ENCODE data around the gene IKZF1.

The IKZF1 gene

DNA sequence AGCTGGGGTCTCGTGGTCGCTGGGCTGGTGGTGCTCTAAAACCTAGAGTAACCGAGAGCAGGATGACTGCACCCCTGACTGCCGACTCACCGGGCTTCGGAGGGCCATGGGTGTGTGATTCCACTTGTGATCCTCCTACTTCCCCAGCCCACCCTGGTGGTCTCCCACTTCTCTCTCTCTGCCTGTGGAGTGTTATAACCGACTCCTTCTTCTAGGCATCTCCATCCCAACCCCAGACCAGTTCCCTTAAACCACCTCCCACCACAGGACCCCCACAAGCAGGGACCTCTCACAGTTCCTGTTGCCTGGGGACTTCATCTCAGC is 52.4 kb downstream of the IKZF1 start:
- DNase-seq = no peak

DNA sequence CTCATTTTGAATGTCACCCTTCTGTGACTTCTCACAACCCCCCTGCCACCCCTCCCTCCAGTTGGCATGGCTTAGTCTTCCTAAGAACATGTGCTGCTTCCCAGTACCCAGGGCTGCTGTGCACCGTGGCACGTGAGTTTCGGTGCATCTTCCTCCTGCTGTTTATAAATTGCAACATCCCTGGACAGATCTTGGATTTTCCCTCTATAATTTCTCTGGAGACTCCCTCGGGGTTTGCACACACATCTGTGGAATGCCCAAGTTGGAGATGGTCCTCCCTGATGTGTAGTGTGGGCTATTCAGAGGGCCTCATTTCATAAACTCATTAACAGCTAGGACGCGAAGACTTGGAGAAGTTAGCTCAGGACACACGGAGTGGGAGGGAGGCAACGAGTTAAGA is 52.9 kb downstream of the IKZF1 start:
- no peak for DNase-seq

DNA sequence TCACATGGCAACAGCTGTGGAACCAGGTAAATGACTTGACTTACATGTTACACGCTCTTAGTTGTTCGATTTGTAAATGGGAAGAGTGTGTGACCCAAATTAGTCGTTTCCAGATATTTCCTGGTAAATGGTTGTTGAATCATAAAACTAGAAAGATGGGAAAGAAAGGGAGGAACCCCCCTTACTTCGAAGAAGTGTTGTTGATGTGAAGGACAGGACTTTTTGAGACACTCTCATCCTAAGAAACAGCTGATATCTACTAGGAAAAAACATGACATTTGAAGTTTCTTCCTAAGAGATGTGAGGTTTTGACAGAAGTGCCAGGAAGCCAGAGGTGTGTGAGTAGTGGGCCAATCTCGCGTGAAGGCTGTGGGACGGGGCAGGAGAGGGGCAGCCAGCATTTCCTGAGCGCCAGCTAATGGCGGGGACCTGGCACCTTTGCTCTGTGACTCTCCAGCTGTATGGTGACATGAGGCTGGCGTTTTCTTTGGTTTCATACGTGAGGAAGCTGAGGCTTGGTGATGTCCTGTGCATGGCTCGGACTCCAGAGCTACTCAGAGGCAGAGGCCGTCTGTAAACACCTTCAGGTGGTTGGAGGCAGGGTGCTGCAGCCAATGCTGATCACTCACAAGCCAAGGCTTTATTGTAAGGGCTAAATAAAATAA is 53.7 kb downstream of the IKZF1 start:
- DNase-seq = no peak

GRCh38 chr7:50358779-50359178 is 54.3 kb downstream of the IKZF1 start:
- DNase-seq = no peak

GRCh38 chr7:50359258-50359994 is 54.9 kb downstream of the IKZF1 start:
- DNase-seq = no peak

GRCh38 chr7:50359995-50360925 is 55.7 kb downstream of the IKZF1 start:
- peak; percentile 37 to 65 (median 48) for DNase-seq

- no peak for DNase-seq
Observed at GRCh38 chr7:50362142-50362541, 57.6 kb downstream of the IKZF1 start.

DNA sequence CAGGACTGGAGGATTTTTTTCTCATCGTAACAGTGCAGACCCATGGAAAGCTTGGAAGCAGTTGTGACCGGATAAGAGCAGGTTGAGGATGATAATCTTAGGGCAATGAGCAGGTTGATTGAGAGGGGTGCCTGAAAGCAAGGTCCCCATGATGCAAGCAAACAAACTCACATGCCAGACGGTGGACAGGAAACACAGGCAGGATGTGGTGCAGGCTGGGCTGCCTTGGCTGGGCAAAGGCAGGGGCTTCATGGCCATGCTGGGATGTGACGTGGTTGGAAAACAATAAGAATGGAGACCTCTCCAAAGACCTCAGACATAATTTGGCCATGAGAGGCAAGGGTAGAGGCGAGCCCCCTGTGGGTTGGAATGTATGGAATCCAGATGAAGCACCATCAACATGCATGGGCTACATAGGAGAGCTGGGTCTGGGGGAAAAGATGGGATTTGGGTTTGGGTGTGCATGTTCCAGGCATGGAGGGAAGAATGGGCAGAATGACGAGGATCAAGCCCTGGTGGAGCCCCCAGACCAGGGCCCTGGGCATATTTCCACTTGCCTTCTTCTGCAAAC is 58.3 kb downstream of the IKZF1 start:
- DNase-seq = peak in 2 of 4 experiments; percentile 10 to 28

GRCh38 chr7:50363327-50364060 is 59.0 kb downstream of the IKZF1 start:
- DNase-seq = no peak

DNA sequence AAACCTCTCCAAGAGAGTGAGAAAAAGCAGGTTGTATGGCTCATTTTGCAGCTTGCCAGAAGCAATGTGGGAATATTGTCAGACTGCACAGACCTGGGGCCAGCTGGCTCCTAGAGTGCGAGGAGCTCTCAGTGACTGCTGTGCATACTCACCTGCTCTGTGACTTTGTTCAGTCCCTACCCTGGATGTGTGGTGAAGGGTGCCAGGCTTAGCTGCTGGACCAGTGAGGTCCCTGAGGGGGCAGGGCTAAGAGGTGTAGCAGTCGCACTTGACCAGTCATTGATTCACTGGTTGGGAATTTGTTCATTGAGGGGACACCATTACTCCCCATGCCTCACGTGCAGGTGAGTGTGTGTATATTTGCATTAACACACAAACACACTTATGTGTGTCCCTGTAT is 60.1 kb downstream of the IKZF1 start:
- DNase-seq = no peak

DNA sequence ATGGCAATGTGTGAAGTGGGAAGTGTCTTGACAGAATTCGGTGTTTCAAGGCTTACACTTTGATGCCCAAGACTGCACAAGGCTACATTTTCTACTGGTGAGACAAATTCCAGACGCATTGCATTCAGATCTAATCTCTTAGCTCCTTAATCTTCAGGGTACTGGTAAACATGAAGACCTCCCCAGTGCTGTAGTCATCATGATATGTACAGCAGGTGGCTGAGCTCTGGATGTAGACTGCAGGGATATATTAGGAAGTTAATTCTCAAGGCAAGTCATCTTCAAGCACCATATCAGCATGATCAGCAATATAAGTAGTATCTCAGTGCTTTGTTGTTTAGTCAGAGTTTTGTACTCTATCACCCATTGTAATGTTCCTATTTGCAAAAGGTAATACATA is 61.8 kb downstream of the IKZF1 start:
- DNase-seq = no peak

DNA sequence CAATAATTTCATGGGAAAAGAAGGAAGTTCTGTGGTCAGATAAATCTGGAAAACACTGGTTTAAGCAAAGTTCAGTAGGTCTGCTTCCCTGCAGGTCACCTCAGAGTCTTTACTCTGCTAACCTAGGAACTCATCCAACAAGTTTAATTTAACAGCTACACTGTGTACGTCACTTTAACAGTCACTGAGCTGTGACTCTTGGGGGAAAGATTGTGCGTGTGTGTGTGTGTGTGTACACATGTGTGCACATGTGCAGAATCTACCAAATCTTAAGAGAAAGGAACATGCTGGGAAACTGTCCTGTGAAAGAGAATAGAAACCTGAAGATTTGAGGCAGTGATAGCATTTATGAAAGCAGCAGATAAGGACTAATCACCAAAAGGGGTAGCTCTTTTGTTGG is 62.6 kb downstream of the IKZF1 start:
- DNase-seq = no peak

DNA sequence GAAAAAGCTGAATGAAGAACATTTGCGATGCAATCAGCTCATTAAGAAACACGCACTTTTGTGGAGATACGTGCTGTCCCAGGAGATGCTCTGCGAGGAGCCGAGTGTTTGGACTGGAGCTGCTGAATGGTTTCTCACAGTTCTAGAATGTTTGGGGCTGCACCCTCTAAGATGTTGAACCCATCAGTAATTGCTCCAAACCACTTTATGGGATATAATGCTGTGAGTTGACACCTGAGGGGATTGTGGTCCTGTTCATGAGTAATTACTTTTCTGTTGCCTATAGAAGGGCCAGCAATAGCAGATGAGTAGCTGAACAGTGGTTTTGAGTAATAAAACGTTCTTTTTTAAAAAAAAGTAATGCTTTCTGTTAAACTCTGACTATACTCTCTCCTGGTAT is 63.1 kb downstream of the IKZF1 start:
- no peak for DNase-seq

- DNase-seq = no peak
Observed at GRCh38 chr7:50368366-50368765, 63.9 kb downstream of the IKZF1 start.

- peak in 1 of 4 experiments; percentile 11 for DNase-seq
Observed at GRCh38 chr7:50369143-50370026, 64.9 kb downstream of the IKZF1 start.

GRCh38 chr7:50370884-50371283 is 66.4 kb downstream of the IKZF1 start:
- no peak for DNase-seq

DNA sequence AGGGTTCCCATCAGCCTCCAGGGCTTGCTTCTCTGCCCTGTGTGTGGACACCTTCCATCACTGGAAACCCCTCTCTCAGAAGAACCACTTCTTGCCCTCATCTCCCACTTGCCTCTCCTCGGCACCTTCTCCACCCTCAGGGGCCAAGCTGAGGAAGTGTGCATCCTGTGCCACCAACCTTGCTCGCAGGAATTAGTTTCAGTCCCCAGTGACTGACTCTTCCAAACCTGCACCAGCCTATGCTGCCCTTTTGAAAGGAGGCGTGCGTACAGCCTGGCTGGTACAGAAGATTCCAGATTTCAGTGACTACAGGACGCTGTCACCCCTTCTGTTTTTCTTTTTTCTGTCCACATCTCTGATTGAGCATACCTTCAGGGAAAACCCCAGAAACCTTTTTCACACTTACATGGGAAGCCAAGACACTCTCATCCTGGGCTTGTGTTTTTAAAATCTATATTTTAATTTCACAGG is 67.1 kb downstream of the IKZF1 start:
- DNase-seq = no peak

GRCh38 chr7:50372923-50373322 is 68.4 kb downstream of the IKZF1 start:
- DNase-seq = no peak

DNA sequence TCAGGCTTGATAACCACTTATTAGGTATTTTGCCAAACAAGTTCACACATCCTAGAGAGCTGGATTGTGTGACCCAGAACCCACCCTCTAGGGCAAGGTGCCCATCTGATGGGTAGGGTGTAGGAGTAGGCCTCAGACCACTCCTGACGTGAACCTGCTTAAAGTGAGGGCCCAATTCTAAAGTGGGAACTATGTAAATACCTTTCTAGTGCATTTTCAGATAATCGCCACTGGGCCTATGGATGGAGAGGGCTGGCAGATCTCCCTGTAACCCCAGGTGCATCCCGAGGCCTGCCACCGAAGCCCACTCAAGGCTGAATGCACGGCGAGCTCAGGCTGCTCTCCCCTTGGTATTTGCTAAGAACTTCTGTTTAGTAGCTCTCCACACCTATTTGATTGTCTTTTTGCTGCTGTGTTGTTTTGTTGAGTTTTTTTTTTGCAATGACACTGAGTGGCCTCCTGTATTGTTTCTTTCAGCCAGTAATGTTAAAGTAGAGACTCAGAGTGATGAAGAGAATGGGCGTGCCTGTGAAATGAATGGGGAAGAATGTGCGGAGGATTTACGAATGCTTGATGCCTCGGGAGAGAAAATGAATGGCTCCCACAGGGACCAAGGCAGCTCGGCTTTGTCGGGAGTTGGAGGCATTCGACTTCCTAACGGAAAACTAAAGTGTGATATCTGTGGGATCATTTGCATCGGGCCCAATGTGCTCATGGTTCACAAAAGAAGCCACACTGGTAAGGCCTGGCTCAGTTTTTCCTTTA is 71.7 kb downstream of the IKZF1 start:
- DNase-seq = no peak

DNA sequence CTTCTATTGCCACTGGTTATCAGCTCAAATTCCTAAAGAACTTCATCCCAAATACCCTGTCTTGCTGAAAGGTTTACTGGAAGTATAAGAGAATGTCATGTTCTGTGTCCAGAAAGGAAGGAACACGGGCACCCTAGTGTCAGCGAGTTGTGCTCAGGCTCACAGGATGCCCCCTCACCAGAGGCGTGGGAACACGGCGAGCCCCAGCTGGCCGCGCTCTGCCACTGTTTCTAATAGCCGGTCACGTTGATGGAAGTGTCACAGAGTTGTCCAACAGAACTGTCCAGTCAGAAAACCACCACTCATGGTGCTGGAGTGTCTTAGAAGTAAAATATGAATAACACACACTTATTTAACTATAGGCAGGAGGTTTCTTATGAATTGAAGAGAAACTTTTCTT is 72.8 kb downstream of the IKZF1 start:
- no peak for DNase-seq

- no peak for DNase-seq
Observed at GRCh38 chr7:50379082-50379481, 74.6 kb downstream of the IKZF1 start.
